AG09309 (cell line): ENCODE measurements around the gene SPTA1.

Source experiments
- DNase-seq: peaks from one replicate; pipeline ENCODE4 v3.0.0-alpha.2; 2010; ENCODE audit warnings: low read depth
- H3K4me3 ChIP-seq: 2 replicates; pipeline ENCODE4 v1.5.1; 2011; ENCODE audit warnings: mild to moderate bottlenecking, low read depth, low read length, moderate library complexity; ENCODE audit not compliant: control insufficient read depth
- CTCF ChIP-seq: IDR thresholded peaks from 2 replicates; pipeline ENCODE4 v1.5.1; 2011; ENCODE audit warnings: mild to moderate bottlenecking, low read depth, low read length, inconsistent platforms; ENCODE audit not compliant: insufficient read depth, control insufficient read depth; ENCODE audit errors: missing control alignments

SPTA1 gene

GRCh38 chr1:158564608-158565007 lies 121.9 kb downstream of the SPTA1 start:
- no peak overlapping the region for H3K4me3 ChIP-seq
- DNase-seq, result no peak
- TF ChIP-seq CTCF, result no peak

- TF ChIP-seq CTCF, result no peak
- no peak overlapping the region for H3K4me3 ChIP-seq
- no peak for DNase-seq
Observed at GRCh38 chr1:158563853-158564252, 122.7 kb downstream of the SPTA1 start.
